Activated naive CD4-positive, alpha-beta T cell treated with anti-CD3 and anti-CD28 coated beads for 36 hours (primary cell): ENCODE results near the gene MBD2. TPM values are rescaled to one million over a fixed set of nuclear protein-coding genes. Genes with fewer than 3 reads are reported as not detected.
"Not testable (repeated sequence)": the region's sequence is repeated elsewhere in the genome, so short reads cannot be mapped to it uniquely, and the experiment has no call there.

Experiments
- CTCF ChIA-PET: fragments of 350-600 bp; sonication (Branson Sonifier 250); formaldehyde crosslinking; loops from one replicate; lab custom pipeline; 2021; ENCODE audit warnings: antibody characterized with exemption; lab: Charles Lee
- DNase-seq: peaks from one replicate; pipeline ENCODE4 v3.0.0-alpha.2; 2020
- H3K27ac Mint-ChIP-seq: one replicate; pipeline ENCODE4 v1.8.0; 2021; ENCODE audit warnings: mild to moderate bottlenecking, mixed read lengths
- H3K27me3 Mint-ChIP-seq: one replicate; pipeline ENCODE4 v1.8.0; 2021; ENCODE audit warnings: low read depth, mixed read lengths
- H3K36me3 Mint-ChIP-seq: one replicate; pipeline ENCODE4 v1.8.0; 2021; ENCODE audit warnings: low read depth, mixed read lengths
- H3K4me1 Mint-ChIP-seq: one replicate; pipeline ENCODE4 v1.8.0; 2021; ENCODE audit warnings: low read depth, mixed read lengths
- H3K4me3 Mint-ChIP-seq: one replicate; pipeline ENCODE4 v1.8.0; 2021; ENCODE audit warnings: mild to moderate bottlenecking, moderate library complexity, mixed read lengths
- H3K9me3 Mint-ChIP-seq: one replicate; pipeline ENCODE4 v1.8.0; 2021; ENCODE audit warnings: mixed read lengths
- intact Hi-C: fragments of 100-400 bp; cut with micrococcal nuclease; formaldehyde crosslinking; loops from one replicate; pipeline ENCODE4 v1.15.1; 2023
- total RNA-seq, 2 experiments: library from RNA; stranded (reverse); gene quantifications; one replicate each; pipeline ENCODE4 v1.2.3, GENCODE V29; 2021

Gene MBD2
- total RNA-seq, result 100 to 1,000 TPM; 102 to 103 TPM

GRCh38 chr18:54224379-54225014, at the start of gene MBD2:
MBD2 (minus strand) TSS chr18:54224669; CDS start chr18:54224559, 110 bp downstream.
- intact Hi-C loops, result loop anchor here (1.0 to 5.0 kb wide), 3 partner anchors 23 to 488 kb away; partner anchors contain the start of genes C18orf54 and STARD6
- H3K27me3 Mint-ChIP-seq, result no peaks in the 10 kb centered on the region
- CTCF ChIA-PET, result interaction anchor here (1.0 to 1.5 kb wide), 5 partner anchors 13 to 46 kb away, joined by 3 to 15 read pairs (median 4); partner anchors contain the start of gene POLI

DNA sequence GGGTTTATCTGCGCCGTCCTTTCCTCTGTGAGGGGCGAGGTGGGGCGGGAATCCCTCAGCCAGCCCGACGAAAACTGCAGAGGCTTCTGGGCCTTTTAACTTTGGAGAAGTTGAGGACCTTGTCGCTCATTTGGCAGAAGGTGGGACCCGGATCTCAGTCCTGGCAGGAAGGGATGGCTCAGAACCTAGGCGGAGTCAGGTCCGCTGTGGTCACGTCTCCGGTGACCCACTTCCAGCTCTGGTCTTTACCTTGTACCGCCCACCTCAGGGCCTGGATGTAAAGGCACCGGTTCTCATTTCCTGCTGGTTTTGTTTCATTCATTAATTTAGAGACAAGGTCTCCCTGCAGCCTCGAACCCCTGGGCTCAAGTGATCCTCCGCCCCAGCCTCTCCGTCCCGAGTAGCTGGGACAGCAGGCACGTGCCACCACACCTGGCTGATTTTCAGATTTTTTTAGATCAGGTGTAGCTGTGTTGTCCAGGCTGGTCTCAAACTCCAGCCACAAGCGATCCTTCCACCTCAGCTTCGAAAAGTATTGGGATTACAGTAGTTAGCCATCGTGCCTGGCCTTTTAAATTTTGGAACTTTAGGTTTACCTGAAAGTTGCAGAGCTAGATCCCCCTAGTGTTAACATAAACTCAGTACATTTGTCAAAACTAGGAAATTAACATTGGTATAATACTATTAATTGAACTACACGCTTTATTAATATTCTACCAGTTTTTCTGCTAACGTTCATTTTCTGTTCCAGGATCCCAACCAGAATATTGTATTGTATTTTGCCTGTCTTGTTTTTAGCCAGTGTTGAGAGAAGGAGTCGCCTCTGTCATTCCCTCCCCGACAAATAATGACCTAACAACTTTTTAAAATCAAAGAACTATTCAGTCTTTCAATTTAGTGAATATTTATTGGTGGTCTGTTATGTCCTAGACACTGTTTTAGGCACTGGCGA, 45.7 kb upstream of the MBD2 start:
- H3K4me3 Mint-ChIP-seq, result peak overlapping the region; percentile 83
- intact Hi-C loops, result loop anchor here (1.0 to 10.0 kb wide), 7 partner anchors 15 to 445 kb away; partner anchors contain the start of genes C18orf54 and STARD6
- no peaks in the 10 kb centered on the region for H3K27me3 Mint-ChIP-seq
- no peaks in the 10 kb centered on the region for H3K9me3 Mint-ChIP-seq
- peak; percentile 62 for DNase-seq
- peaks cover 24% of the 10 kb centered on the region for H3K4me1 Mint-ChIP-seq
- CTCF ChIA-PET, result interaction anchor here (0.6 to 4.3 kb wide), 24 partner anchors 9 to 341 kb away, joined by 3 to 42 read pairs (median 4); partner anchors contain the start of genes C18orf54, MBD2 and STARD6
- peak overlapping the region; percentile 94 for H3K27ac Mint-ChIP-seq
- H3K36me3 Mint-ChIP-seq, result no peaks in the 10 kb centered on the region

More at GRCh38 chr18:54224379-54225014, at the start of gene MBD2:
- Mint-ChIP-seq H3K27ac (peak within 1 kb of the TSS; percentile 94), H3K4me1 (peaks cover 34% of the 10 kb centered on the region), H3K4me3 (peak within 1 kb of the TSS; percentile 90), H3K9me3 (no peaks in the 10 kb centered on the region), H3K36me3 (peaks cover 15% of the 10 kb centered on the region)
- DNase-seq, result peak; percentile 95

DNA sequence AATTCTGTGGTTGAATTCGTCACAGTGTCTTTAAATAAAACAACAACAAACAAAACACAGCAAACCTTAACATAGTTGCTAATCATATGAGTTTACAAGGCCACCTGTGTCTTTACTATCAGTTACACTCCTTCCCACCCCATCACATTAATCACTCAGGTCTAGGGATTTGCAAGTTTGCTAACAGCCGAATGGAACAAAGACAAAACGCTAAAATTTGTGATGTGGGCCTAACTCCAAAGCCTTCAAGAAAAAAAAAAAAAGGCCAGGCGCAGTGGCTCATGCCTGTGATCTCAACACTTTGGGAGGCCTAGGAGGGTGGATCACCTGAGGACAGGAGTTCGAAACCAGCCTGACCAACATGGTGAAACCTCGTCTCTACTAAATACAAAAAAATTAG, 44.3 kb upstream of the MBD2 start:
- H3K4me1 Mint-ChIP-seq, result peaks cover 35% of the 10 kb centered on the region
- no peak for DNase-seq
- no peaks in the 10 kb centered on the region for H3K36me3 Mint-ChIP-seq
- CTCF ChIA-PET, result interaction anchor here (0.6 to 4.3 kb wide), 7 partner anchors 12 to 123 kb away, joined by 3 to 42 read pairs (median 9); partner anchors contain the start of genes C18orf54 and STARD6
- H3K9me3 Mint-ChIP-seq, result no peaks in the 10 kb centered on the region
- no peaks in the 10 kb centered on the region for H3K27me3 Mint-ChIP-seq
- H3K27ac Mint-ChIP-seq, result peak overlapping the region; percentile 94
- intact Hi-C loops, result loop anchor here (1.0 to 10.0 kb wide), 6 partner anchors 17 to 446 kb away; partner anchors contain the start of genes C18orf54 and STARD6
- peak overlapping the region; percentile 83 for H3K4me3 Mint-ChIP-seq

- CTCF ChIA-PET, result no interaction called here
- Mint-ChIP-seq H3K4me3 (no peak overlapping the region), H3K9me3 (no peaks in the 10 kb centered on the region), H3K4me1 (peaks cover 40% of the 10 kb centered on the region), H3K27me3 (no peaks in the 10 kb centered on the region), H3K36me3 (no peaks in the 10 kb centered on the region), H3K27ac (no peak overlapping the region)
- intact Hi-C loops, result loop anchor here (2.0 to 10.0 kb wide), 2 partner anchors 447 to 561 kb away; partner anchors contain the start of gene RAB27B
- DNase-seq, result no peak
Observed at GRCh38 chr18:54267701-54268100, 43.2 kb upstream of the MBD2 start.

- DNase-seq, result peak; percentile 38
- H3K4me3 Mint-ChIP-seq, result peak overlapping the region; percentile 1
- peaks cover 49% of the 10 kb centered on the region for H3K4me1 Mint-ChIP-seq
- intact Hi-C loops, result loop anchor here (1.0 to 10.0 kb wide), 7 partner anchors 21 to 451 kb away; no protein-coding TSS in a partner anchor
- no peaks in the 10 kb centered on the region for H3K9me3 Mint-ChIP-seq
- H3K27ac Mint-ChIP-seq, result peak overlapping the region; percentile 78
- H3K36me3 Mint-ChIP-seq, result no peaks in the 10 kb centered on the region
- CTCF ChIA-PET, result interaction anchor here (0.6 to 1.2 kb wide), 6 partner anchors 21 to 294 kb away, joined by 3 to 7 read pairs (median 4); no protein-coding TSS in a partner anchor
- H3K27me3 Mint-ChIP-seq, result no peaks in the 10 kb centered on the region
Observed at GRCh38 chr18:54263904-54264336, 39.5 kb upstream of the MBD2 start.

- Mint-ChIP-seq H3K27ac (peak overlapping the region; percentile 77), H3K36me3 (no peaks in the 10 kb centered on the region), H3K4me1 (peaks cover 42% of the 10 kb centered on the region), H3K4me3 (no peak overlapping the region), H3K9me3 (no peaks in the 10 kb centered on the region), H3K27me3 (no peaks in the 10 kb centered on the region)
- CTCF ChIA-PET, result interaction anchor here (1.8 kb wide), 1 partner anchor 9 kb away, joined by 6 read pairs; no protein-coding TSS in a partner anchor
- intact Hi-C loops, result loop anchor here (1.0 to 10.0 kb wide), 2 partner anchors 15 to 453 kb away; no protein-coding TSS in a partner anchor
- DNase-seq, result peak; percentile 79
Observed at GRCh38 chr18:54261894-54262293, 37.4 kb upstream of the MBD2 start.

DNA sequence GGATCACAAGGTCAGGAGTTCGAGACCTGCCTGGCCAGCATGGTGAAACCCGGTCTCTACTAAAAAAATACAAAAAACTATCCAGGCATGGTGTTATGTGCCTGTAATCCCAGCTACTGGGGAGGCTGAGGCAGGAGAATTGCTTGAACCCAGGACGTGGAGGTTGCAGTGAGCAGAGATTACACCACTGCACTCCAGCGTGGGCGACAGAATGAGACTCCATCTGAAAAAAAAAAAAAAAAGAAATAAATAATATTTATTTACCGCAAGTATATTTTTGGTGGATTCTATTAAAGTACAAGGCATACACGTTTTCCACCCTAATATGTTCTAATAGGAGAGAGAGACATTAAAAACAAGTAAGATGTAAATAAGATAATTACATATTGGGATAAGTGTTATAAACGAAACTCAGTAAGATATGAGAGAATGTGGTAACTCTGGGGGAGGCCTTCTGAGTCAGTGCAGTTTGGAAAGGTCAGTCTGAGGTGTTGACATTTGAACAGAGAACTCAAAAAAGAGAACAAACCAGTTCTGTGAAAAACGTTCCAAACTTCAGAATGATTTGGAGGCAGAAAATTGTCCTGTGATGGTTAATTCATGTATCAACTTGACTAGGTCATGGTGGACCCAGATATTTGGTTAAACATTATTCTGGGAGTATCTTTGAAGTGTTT, 36.1 kb upstream of the MBD2 start:
- H3K9me3 Mint-ChIP-seq, result no peaks in the 10 kb centered on the region
- H3K27ac Mint-ChIP-seq, result peak overlapping the region; percentile 70
- intact Hi-C loops, result loop anchor here (1.0 to 10.0 kb wide), 2 partner anchors 9 to 454 kb away; no protein-coding TSS in a partner anchor
- CTCF ChIA-PET, result interaction anchor here (0.7 to 1.8 kb wide), 2 partner anchors 10 to 37 kb away, joined by 3 to 6 read pairs; no protein-coding TSS in a partner anchor
- no peaks in the 10 kb centered on the region for H3K36me3 Mint-ChIP-seq
- no peak overlapping the region for H3K4me3 Mint-ChIP-seq
- DNase-seq, result peak; percentile 31
- H3K27me3 Mint-ChIP-seq, result no peaks in the 10 kb centered on the region
- peaks cover 42% of the 10 kb centered on the region for H3K4me1 Mint-ChIP-seq

- intact Hi-C loops, H3K27me3 Mint-ChIP-seq, H3K36me3 Mint-ChIP-seq, H3K27ac Mint-ChIP-seq, H3K4me3 Mint-ChIP-seq, H3K9me3 Mint-ChIP-seq, DNase-seq: not testable (repeated sequence)
- H3K4me1 Mint-ChIP-seq, result peaks cover 26% of the 10 kb centered on the region
- CTCF ChIA-PET, result interaction anchor here (0.7 kb wide), 1 partner anchor 739 kb away, joined by 3 read pairs; no protein-coding TSS in a partner anchor
Observed at GRCh38 chr18:54257818-54258217, 33.3 kb upstream of the MBD2 start.

GRCh38 chr18:54257015-54257414, 32.5 kb upstream of the MBD2 start:
- H3K36me3 Mint-ChIP-seq, result no peaks in the 10 kb centered on the region
- no peak overlapping the region for H3K27ac Mint-ChIP-seq
- DNase-seq, result no peak
- peaks cover 19% of the 10 kb centered on the region for H3K4me1 Mint-ChIP-seq
- H3K9me3 Mint-ChIP-seq, result no peaks in the 10 kb centered on the region
- H3K27me3 Mint-ChIP-seq, result no peaks in the 10 kb centered on the region
- CTCF ChIA-PET, result no interaction called here
- H3K4me3 Mint-ChIP-seq, result no peak overlapping the region
- intact Hi-C loops, result no loop called here

- no peak for DNase-seq
- CTCF ChIA-PET, result no interaction called here
- H3K4me3 Mint-ChIP-seq, result no peak overlapping the region
- H3K36me3 Mint-ChIP-seq, result no peaks in the 10 kb centered on the region
- H3K9me3 Mint-ChIP-seq, result no peaks in the 10 kb centered on the region
- H3K27me3 Mint-ChIP-seq, result no peaks in the 10 kb centered on the region
- peaks cover 16% of the 10 kb centered on the region for H3K4me1 Mint-ChIP-seq
- H3K27ac Mint-ChIP-seq, result no peak overlapping the region
- intact Hi-C loops, result no loop called here
Observed at GRCh38 chr18:54255141-54255540, 30.7 kb upstream of the MBD2 start.

- Mint-ChIP-seq H3K27ac (no peak overlapping the region), H3K4me1 (peaks cover 15% of the 10 kb centered on the region), H3K9me3 (no peaks in the 10 kb centered on the region), H3K27me3 (no peaks in the 10 kb centered on the region), H3K36me3 (no peaks in the 10 kb centered on the region), H3K4me3 (no peak overlapping the region)
- intact Hi-C loops, result no loop called here
- CTCF ChIA-PET, result interaction anchor here (0.7 kb wide), 1 partner anchor 167 kb away, joined by 3 read pairs; no protein-coding TSS in a partner anchor
- no peak for DNase-seq
Observed at GRCh38 chr18:54254265-54254758, 29.8 kb upstream of the MBD2 start.
